HG03342 (cell line): ENCODE measurements around the gene CEACAM7.

Experiments
- ATAC-seq: cut with Tn5 transposase; IDR thresholded peaks from one replicate; pipeline ENCODE4 v1.9.1; 2021; ENCODE audit warnings: mild to moderate bottlenecking, moderate library complexity; ENCODE audit not compliant: unreplicated experiment

Gene CEACAM7

GRCh38 chr19:41700381-41701195 is 12.5 kb upstream of the CEACAM7 start:
- no peak for ATAC-seq

DNA sequence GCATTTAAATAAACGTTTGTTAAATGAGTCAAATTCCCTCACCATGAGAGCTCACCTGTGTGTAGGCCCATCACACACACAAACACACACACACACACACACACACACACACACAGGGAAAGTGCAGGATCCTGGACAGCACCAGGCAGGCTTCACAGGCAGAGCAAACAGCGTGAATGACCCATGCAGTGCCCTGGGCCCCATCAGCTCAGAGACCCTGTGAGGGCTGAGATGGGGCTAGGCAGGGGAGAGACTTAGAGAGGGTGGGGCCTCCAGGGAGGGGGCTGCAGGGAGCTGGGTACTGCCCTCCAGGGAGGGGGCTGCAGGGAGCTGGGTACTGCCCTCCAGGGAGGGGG is 11.9 kb upstream of the CEACAM7 start:
- no peak for ATAC-seq

DNA sequence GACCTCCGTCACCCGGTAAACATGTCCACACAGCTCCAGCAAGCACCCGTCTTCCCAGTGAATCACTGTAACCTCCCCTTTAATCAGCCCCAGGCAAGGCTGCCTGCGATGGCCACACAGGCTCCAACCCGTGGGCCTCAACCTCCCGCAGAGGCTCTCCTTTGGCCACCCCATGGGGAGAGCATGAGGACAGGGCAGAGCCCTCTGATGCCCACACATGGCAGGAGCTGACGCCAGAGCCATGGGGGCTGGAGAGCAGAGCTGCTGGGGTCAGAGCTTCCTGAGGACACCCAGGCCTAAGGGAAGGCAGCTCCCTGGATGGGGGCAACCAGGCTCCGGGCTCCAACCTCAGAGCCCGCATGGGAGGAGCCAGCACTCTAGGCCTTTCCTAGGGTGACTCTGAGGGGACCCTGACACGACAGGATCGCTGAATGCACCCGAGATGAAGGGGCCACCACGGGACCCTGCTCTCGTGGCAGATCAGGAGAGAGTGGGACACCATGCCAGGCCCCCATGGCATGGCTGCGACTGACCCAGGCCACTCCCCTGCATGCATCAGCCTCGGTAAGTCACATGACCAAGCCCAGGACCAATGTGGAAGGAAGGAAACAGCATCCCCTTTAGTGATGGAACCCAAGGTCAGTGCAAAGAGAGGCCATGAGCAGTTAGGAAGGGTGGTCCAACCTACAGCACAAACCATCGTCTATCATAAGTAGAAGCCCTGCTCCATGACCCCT is 11.3 kb upstream of the CEACAM7 start:
- ATAC-seq: no peak

DNA sequence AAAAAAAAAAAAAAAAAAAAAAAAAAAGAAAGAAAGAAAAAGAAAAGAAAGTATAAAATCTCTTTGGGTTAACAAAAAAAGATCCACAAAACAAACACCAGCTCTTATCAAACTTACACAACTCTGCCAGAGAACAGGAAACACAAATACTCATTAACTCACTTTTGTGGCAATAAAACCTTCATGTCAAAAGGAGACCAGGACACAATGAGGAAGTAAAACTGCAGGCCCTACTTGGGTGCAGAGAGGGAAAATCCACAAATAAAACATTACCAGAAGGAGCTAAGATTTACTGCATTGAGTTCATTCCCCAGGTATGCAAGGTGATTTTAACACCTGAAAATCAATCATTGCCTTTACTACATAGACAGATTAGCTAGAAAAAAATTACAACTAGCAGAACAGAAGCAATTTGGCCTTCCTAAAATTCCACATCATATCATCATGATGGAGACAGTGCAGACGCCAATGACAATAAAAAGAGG is 10.7 kb upstream of the CEACAM7 start:
- ATAC-seq: no peak

DNA sequence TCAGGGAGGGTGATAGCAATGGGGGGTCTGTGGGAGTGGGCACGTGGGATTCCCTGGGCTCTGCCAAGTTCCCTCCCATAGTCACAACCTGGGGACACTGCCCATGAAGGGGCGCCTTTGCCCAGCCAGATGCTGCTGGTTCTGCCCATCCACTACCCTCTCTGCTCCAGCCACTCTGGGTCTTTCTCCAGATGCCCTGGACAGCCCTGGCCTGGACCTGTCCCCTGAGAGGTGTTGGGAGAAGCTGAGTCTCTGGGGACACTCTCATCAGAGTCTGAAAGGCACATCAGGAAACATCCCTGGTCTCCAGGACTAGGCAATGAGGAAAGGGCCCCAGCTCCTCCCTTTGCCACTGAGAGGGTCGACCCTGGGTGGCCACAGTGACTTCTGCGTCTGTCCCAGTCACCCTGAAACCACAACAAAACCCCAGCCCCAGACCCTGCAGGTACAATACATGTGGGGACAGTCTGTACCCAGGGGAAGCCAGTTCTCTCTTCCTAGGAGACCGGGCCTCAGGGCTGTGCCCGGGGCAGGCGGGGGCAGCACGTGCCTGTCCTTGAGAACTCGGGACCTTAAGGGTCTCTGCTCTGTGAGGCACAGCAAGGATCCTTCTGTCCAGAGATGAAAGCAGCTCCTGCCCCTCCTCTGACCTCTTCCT is 9.3 kb upstream of the CEACAM7 start:
- ATAC-seq: no peak

- ATAC-seq: no peak
Measured at GRCh38 chr19:41696402-41697197, 8.5 kb upstream of the CEACAM7 start.

GRCh38 chr19:41695745-41696144 is 7.7 kb upstream of the CEACAM7 start:
- ATAC-seq: no peak

GRCh38 chr19:41694831-41695635 is 7.0 kb upstream of the CEACAM7 start:
- no peak for ATAC-seq

DNA sequence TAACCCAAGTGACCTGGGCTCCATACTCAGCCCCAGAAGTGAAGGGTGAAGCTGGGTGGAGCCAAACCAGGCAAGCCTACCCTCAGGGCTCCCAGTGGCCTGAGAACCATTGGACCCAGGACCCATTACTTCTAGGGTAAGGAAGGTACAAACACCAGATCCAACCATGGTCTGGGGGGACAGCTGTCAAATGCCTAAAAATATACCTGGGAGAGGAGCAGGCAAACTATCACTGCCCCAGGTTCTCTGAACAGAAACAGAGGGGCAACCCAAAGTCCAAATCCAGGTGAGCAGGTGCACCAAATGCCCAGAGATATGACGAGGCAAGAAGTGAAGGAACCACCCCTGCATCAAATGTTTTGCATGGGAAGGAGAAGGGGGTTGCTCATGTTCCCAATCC is 6.1 kb upstream of the CEACAM7 start:
- no peak for ATAC-seq

GRCh38 chr19:41691268-41691970 is 3.3 kb upstream of the CEACAM7 start:
- ATAC-seq: no peak

- no peak for ATAC-seq
Measured at GRCh38 chr19:41690801-41691065, 2.7 kb upstream of the CEACAM7 start.

DNA sequence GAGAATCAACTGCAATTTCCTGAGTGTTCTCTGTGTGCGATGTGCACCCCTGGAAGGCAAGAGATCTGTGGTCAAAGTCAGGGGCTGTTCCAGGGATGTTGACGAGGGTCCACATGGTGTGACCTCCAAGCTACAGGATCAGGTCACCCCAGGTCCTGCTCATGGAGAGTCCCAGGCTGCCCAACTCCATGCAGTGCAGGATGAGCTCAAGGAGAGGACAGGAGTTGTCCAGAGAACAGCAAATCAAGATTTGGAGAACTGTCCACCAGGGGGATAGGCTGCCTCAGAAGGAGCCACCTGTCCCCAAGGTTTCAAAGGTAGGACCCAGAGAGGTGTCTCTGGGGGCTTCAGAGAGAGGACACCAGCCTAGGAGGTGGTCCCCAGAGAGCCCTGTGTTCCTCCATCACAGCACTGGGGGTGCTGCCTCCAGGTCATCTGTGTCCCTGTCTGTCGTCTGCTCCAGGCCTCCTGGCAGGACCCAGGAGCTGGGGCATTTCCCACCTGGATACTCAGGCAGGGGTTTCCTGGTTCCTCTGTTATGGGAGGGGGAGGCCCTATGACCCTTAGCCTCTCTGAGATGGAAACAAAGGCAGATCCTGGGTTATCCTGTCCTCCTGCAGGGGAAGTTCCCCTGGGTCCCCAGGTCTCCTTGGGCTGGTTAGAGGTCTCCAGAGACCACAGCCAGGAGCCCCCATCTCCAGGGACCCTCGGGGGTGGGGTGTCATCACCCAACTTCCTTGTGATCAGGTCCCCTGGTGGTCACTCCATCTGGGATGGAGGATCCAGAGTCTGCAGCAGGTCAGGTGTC is 2.1 kb upstream of the CEACAM7 start:
- ATAC-seq: no peak

GRCh38 chr19:41688687-41689086 is 617 bp upstream of the CEACAM7 start:
- no peak for ATAC-seq

DNA sequence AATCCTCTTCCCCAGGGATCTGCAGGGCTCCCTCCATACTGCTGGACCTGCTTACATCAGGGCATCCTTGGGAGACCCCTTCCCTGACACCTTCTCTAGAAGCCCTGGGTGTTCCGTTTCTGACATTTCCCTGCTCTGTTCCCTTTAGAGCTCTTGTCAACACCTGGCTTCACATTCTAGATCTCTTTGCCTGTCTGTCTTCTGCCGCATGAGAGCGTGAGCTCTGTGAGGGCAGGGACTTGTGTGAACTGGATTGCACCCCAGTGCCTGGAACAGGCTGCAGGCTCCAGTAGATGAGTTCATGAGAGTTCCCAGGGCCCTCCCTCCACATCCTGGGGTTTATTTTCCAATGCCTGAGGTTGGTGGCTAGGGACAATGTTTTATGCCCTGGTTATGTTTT is 651 bp downstream of the CEACAM7 start:
- no peak for ATAC-seq

DNA sequence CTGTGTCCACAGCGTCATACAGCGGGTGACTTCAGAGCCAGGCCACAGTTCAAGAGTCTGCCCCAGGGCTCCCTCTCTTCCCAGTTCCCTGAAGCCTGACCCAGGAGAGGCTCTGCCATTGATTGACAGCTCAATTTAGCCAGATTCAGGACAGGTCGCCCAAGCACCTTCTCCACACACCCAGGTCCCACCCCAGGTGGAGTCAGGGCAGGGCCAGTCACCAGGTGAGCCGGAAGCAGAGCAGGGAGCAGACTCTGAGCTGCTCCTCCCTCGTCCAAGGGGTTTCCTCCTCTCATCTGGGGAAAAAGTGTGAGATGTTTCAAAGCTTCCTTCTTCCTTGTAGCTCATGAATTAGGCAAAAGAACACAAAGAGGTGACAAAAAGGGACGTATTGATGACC is 5.6 kb downstream of the CEACAM7 start:
- ATAC-seq: no peak

GRCh38 chr19:41671486-41671885 is 16.6 kb downstream of the CEACAM7 start:
- no peak for ATAC-seq

DNA sequence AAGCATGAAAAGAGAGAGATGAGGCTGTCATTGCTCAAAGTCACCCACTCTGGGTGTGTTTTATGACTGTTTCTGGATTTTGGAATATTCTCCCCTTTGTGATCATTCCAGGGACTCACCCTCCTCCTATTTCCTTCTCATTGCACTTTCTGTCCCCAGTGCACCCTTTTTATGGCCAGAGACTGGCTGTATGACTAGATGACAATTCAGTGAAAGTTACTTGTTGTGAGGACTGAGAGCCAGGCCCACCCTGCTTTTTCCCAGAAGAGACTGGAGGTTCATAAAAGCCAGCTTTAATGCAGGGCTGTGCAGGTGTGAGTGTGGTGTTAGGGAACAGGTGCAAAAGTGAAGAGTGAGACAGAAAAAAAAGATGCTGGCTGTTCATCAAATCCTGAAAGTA is 17.3 kb downstream of the CEACAM7 start:
- ATAC-seq: no peak

DNA sequence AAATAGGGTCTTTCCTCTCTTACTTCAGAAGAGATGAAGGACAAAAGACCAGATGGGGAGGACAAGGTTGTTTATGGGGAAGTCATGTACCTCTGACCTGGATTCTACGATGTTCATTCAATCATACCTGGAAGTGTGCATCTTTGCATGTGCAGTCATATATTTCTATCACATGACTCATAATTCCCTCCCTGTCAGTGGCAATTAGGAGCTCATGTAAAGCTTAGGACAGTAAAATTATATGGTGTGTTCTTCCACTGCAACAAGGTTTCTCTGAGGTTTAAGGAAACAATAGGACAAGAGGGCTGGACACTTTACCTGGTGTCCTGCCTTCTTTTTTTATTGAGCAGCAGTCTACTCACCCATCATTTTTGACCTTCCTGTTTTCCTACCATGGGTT is 19.8 kb downstream of the CEACAM7 start:
- no peak for ATAC-seq

- ATAC-seq: no peak
Measured at GRCh38 chr19:41666075-41666474, 22.0 kb downstream of the CEACAM7 start.
